ENCODE measurements around the gene HUNK. TPM values are rescaled to one million over a fixed set of nuclear protein-coding genes. Genes with fewer than 3 reads are reported as not detected.

Gene HUNK
- total and polyA plus RNA-seq, 7 donors = 0.71 to 2.6 (median 1.5) TPM

GRCh38 chr21:31931644-31932469 lies 59.0 kb downstream of the HUNK start:
- TF ChIP-seq POLR2A (IDR thresholded peaks at IDR 0.05) (no peak), CTCF (IDR thresholded peaks at IDR 0.05) (no peak), EP300 (IDR thresholded peaks at IDR 0.05) (no peak), POLR2AphosphoS5 (IDR thresholded peaks at IDR 0.05) (no peak)
- no peak overlapping the region for H3K4me3 ChIP-seq
- 92 to 95% methylated on average over 23 of the region's 23 CpGs for WGBS, 2 donors
- H3K27me3 ChIP-seq = no peaks in the 10 kb centered on the region
- intact Hi-C loops (cut with DNase I) = no loop called here
- H3K9me3 ChIP-seq = no peaks in the 10 kb centered on the region
- no peak for DNase-seq
- H3K27ac ChIP-seq = no peak overlapping the region
- H3K4me1 ChIP-seq = peaks cover 0 to 6% (median 0%) of the 10 kb centered on the region in 4 donors
- no peaks in the 10 kb centered on the region for H3K36me3 ChIP-seq

- no peaks in the 10 kb centered on the region for H3K27me3 ChIP-seq
- DNase-seq = no peak
- no peak overlapping the region for H3K27ac ChIP-seq
- TF ChIP-seq POLR2AphosphoS5 (IDR thresholded peaks at IDR 0.05) (no peak), POLR2A (IDR thresholded peaks at IDR 0.05) (no peak), CTCF (IDR thresholded peaks at IDR 0.05) (no peak), EP300 (IDR thresholded peaks at IDR 0.05) (no peak)
- no peaks in the 10 kb centered on the region for H3K9me3 ChIP-seq
- H3K36me3 ChIP-seq = no peaks in the 10 kb centered on the region
- no peak overlapping the region for H3K4me3 ChIP-seq
- peaks cover 0 to 6% (median 0%) of the 10 kb centered on the region in 4 donors for H3K4me1 ChIP-seq
- WGBS, 2 donors = 53 to 81% methylated on average over 1 of the region's 1 CpG
- intact Hi-C loops (cut with DNase I) = no loop called here
Observed at GRCh38 chr21:31932470-31932764, 59.6 kb downstream of the HUNK start.

- H3K27me3 ChIP-seq = no peaks in the 10 kb centered on the region
- H3K36me3 ChIP-seq = no peaks in the 10 kb centered on the region
- no peaks in the 10 kb centered on the region for H3K9me3 ChIP-seq
- intact Hi-C loops (cut with DNase I) = no loop called here
- no peak for TF ChIP-seq POLR2AphosphoS5 (IDR thresholded peaks at IDR 0.05)
- TF ChIP-seq CTCF (IDR thresholded peaks at IDR 0.05) = no peak
- no peak for TF ChIP-seq POLR2A (IDR thresholded peaks at IDR 0.05)
- TF ChIP-seq EP300 (IDR thresholded peaks at IDR 0.05) = no peak
- DNase-seq = no peak
- 42 to 66% methylated on average over 2 of the region's 2 CpGs for WGBS, 2 donors
- H3K4me1 ChIP-seq = no peaks in the 10 kb centered on the region
- H3K4me3 ChIP-seq = no peak overlapping the region
- no peak overlapping the region for H3K27ac ChIP-seq
Observed at GRCh38 chr21:31937303-31937702, 64.5 kb downstream of the HUNK start.

GRCh38 chr21:31938330-31939301 lies 65.8 kb downstream of the HUNK start:
- H3K36me3 ChIP-seq = no peaks in the 10 kb centered on the region
- intact Hi-C loops (cut with DNase I) = no loop called here
- no peak overlapping the region for H3K27ac ChIP-seq
- WGBS, 2 donors = 39 to 75% methylated on average over 15 of the region's 15 CpGs
- no peak for TF ChIP-seq CTCF (IDR thresholded peaks at IDR 0.05)
- TF ChIP-seq EP300 (IDR thresholded peaks at IDR 0.05) = no peak
- no peak for TF ChIP-seq POLR2A (IDR thresholded peaks at IDR 0.05)
- no peak for TF ChIP-seq POLR2AphosphoS5 (IDR thresholded peaks at IDR 0.05)
- H3K4me1 ChIP-seq = no peaks in the 10 kb centered on the region
- H3K4me3 ChIP-seq = no peak overlapping the region
- H3K27me3 ChIP-seq = no peaks in the 10 kb centered on the region
- no peak for DNase-seq
- H3K9me3 ChIP-seq = no peaks in the 10 kb centered on the region

Measured in sigmoid colon (tissue), 7 donors.